Stimulated activated CD4-positive, alpha-beta T cell treated with anti-CD3 and anti-CD28 coated beads, Interleukin-4, amount 100 ng/mL, for 24 hours (primary cell): ENCODE results near the gene EVC.
"Not testable (repeated sequence)": the region's sequence is repeated elsewhere in the genome, so short reads cannot be mapped to it uniquely, and the experiment has no call there.

Experiments used
- DNase-seq: peaks from one replicate; pipeline ENCODE4 v3.0.0-alpha.2; 2020

The EVC gene

DNA sequence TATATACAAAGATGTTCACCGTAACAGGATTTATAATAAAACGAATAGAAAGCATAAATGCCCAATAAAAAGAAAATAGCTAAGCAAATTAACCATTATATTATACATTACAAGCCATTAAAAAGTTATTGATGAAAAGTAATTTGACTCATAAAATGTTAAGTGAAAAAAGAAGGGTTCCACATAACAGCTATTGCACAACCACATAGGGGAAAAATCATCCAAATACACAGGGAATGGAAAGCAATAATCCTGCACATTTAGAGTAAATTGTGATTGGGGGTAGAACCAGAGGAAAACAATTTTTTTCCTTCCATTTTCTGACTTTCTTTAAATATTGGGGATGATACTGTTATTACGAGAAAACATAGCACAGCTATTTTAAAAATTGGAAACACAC lies 143.9 kb downstream of the EVC start:
- no peak for DNase-seq

DNA sequence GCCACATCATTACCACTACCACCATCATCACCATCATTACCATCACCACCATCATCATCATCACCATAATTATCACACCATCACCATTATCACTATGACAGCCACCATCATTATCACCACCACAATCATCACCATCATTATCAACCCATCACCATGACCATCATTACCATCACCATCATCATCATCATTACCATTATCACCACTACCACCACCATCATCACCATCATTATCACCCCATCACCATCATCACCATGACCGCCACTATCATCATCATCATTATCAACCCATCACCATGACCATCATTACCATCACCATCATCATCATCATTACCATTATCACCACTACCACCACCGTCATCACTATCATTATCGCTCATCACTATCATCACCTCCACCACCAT lies 145.4 kb downstream of the EVC start:
- not testable (repeated sequence) for DNase-seq

DNA sequence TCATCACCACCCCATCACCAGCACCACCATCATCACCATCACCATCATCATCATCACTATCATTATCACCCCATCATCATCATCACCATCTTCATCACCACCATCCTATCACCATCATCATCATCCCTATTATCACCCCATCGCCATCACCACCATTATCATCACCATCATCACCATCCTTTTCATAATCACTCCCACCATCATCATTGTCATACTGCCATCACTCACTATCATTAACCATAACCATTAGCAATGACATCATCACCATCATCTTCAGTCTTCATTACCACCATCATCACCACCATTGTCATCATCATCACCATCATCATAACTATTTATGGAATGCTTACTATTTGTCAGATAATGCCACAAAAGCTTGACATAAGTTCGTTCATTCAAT lies 146.2 kb downstream of the EVC start:
- DNase-seq, result no peak

DNA sequence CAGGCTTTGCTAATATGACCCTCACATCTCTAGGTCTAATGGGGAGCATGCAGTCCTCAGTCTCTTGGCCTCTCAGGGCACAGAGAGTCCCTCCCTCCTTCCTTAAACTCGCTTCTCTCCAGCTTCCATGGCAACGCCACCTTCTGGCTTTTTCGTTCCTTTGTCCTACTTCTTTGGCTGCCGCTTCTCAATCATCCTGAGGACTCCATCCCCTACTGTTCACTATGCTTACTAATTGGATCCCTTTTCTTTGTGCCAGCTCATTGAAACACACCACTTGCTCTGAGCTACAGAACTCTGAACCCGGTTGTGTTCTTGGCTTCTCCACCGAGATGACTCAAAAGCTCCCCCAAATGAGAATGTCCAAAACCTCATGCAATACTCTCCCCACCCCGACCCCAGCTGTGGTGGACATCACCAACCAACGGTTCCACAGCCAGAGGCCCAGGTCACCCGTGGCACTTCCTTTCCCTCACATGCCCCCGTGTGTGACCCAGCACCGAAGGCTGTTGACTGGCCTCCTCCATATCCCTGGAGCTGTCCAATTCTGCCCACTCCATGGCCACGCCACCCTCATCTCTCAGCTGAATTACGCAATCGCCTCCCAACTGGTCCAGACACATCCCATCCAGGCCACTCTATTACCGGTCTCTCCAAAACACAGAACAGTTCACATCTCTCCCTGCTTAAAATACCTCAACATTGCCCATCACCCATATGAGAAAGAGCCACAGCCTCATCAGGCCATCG lies 147.2 kb downstream of the EVC start:
- no peak for DNase-seq

DNA sequence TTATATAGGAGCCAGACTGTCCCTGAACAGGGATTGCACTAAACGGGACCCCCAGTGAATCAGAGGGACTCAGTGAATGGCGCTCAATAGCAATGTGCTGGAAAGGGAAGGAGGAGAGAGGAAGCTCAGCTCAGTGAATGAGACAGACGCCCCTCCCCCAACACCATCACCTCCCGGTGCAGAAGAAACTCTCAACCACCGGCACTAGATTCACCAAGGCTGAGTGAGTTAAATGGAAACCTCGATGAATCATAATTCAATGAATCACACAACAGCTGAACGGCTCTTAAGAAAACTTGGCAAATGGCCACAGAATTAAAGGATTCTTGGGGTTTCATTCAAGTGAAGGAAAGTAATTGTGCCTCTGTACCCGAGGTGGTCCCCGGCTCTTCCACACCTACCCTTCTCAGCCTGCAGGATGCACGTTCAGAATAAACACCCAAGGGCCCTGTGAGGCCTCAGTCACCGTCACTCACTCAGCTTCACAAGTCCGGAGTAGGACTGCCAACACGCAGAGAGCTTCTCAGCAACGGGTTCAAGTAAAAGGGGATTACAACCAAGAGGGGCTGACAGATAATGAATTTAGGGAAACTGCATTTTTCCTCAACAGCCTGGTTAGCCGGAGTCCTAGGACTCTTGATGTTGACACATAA lies 152.6 kb downstream of the EVC start:
- DNase-seq, result peak; percentile 57
